GM12878 (cell line): ENCODE data around the gene LRRC8D. TPM values are rescaled to one million over a fixed set of nuclear protein-coding genes. Genes with fewer than 3 reads are reported as not detected.

ENCODE experiments used
- ATAC-seq: fragments of 200-7000 bp; cut with Tn5 transposase; 3 replicates; pipeline ENCODE4 v1.9.1; 2020; ENCODE audit warnings: mild to moderate bottlenecking, moderate library complexity
- BruUV-seq: library from RNA; stranded (reverse); fragments of 400-500 nt; replicated peaks from 2 replicates; lab custom pipeline; 2021; lab: Mats Ljungman, UMichigan
- CTCF ChIA-PET: fragments of 300-600 bp; sonication (Branson Sonifier 250); formaldehyde crosslinking; extraction: SDS; loops from one replicate; lab custom pipeline; 2021; ENCODE audit warnings: inconsistent platforms; lab: Yijun Ruan, JAX
- POLR2A ChIA-PET: fragments of 350-600 bp; formaldehyde crosslinking; extraction: SDS; loops from one replicate; lab custom pipeline; 2021; ENCODE audit warnings: inconsistent platforms; lab: Charles Lee
- RAD21 ChIA-PET: fragments of 300-600 bp; sonication (Branson Sonifier 250); formaldehyde crosslinking; loops from one replicate; lab custom pipeline; 2023; ENCODE audit warnings: antibody characterized with exemption; ENCODE audit not compliant: unreplicated experiment; lab: Charles Lee
- SMC1A ChIA-PET: fragments of 300-600 bp; sonication (Branson Sonifier 250); formaldehyde crosslinking; loops from one replicate; lab custom pipeline; 2023; ENCODE audit not compliant: unreplicated experiment, uncharacterized antibody; lab: Charles Lee
- DNase-seq: peaks from one replicate; pipeline ENCODE4 v3.0.0-alpha.2; 2011; ENCODE audit warnings: low read depth, low spot score
- FAIRE-seq: peaks from 3 replicates; lab custom pipeline; 2011; peaks lifted over from hg19 to GRCh38; lab: Jason Lieb, UNC
- H2AFZ ChIP-seq: 2 replicates; pipeline ENCODE4 v1.6.0; 2011; ENCODE audit warnings: low read depth, low read length, control low read depth; ENCODE audit not compliant: control insufficient read depth
- H3K27ac ChIP-seq: 2 replicates; pipeline ENCODE4 v1.5.1; 2011; ENCODE audit warnings: control low read depth; ENCODE audit not compliant: control insufficient read depth, insufficient read depth
- H3K27me3 ChIP-seq, 2 experiments: replicated peaks in 1 of 2; 2 replicates each; pipeline versions ENCODE4 v1.6.0 to v1.6.1; 2011; ENCODE audit warnings: low read length in 1 of 2; ENCODE audit not compliant: control insufficient read depth in 2 of 2, insufficient read depth in 2 of 2
- H3K36me3 ChIP-seq, 2 experiments: 2 replicates each; pipeline ENCODE4 v1.5.1; 2011; ENCODE audit warnings: low read length in 1 of 2; ENCODE audit not compliant: control insufficient read depth in 2 of 2, insufficient read depth in 2 of 2
- H3K4me1 ChIP-seq: 2 replicates; pipeline ENCODE4 v1.6.1; 2011; ENCODE audit warnings: mild to moderate bottlenecking, low read length, moderate library complexity, mixed read lengths; ENCODE audit not compliant: control insufficient read depth, insufficient read depth
- H3K4me2 ChIP-seq: 2 replicates; pipeline ENCODE4 v1.6.0; 2011; ENCODE audit warnings: control low read depth; ENCODE audit not compliant: control insufficient read depth, insufficient read depth
- H3K4me3 ChIP-seq: fragments of 200-600 bp; sonication (generic); 2 replicates; pipeline ENCODE4 v1.5.1; 2016
- H3K79me2 ChIP-seq: 2 replicates; pipeline ENCODE4 v1.6.0; 2011; ENCODE audit warnings: low read length; ENCODE audit not compliant: control insufficient read depth, insufficient read depth
- H3K9ac ChIP-seq: 2 replicates; pipeline ENCODE4 v1.8.0; 2011; ENCODE audit warnings: low read length, control low read depth, mixed read lengths; ENCODE audit not compliant: control insufficient read depth, insufficient read depth
- H3K9me3 ChIP-seq: replicated peaks from 3 replicates; pipeline ENCODE4 v1.5.1; 2011; ENCODE audit warnings: mild to moderate bottlenecking, low read length; ENCODE audit not compliant: control insufficient read depth, insufficient read depth
- H4K20me1 ChIP-seq: 2 replicates; pipeline ENCODE4 v1.6.0; 2011; ENCODE audit not compliant: control insufficient read depth, insufficient read depth
- CUX1 ChIP-seq: IDR thresholded peaks from 2 replicates; pipeline ENCODE4 v1.6.1; 2012; ENCODE audit warnings: improper control_type of control experiment, low read depth, low read length; ENCODE audit not compliant: insufficient replicate concordance
- ETV6 ChIP-seq, 2 experiments: fragments of 450-650 bp in 1 of 2; IDR thresholded peaks in 1 of 2; conservative IDR thresholded peaks in 1 of 2; 2 replicates each; pipeline ENCODE4 v1.6.1; 2014; ENCODE audit warnings: antibody characterized with exemption in 1 of 2, borderline replicate concordance in 1 of 2, low read depth in 1 of 2, mild to moderate bottlenecking in 1 of 2, moderate library complexity in 1 of 2
- FOXK2 ChIP-seq: fragments of 450-650 bp; IDR thresholded peaks from 2 replicates; pipeline ENCODE4 v1.6.1; 2017; ENCODE audit warnings: mild to moderate bottlenecking, moderate library complexity
- GATAD2B ChIP-seq: fragments of 450-650 bp; conservative IDR thresholded peaks from 2 replicates; pipeline ENCODE4 v1.6.1; 2017; ENCODE audit warnings: low read depth, mild to moderate bottlenecking, moderate library complexity
- HDAC6 ChIP-seq: fragments of 200-600 bp; sonication (generic); IDR thresholded peaks from one replicate; pipeline ENCODE4 v1.8.0; 2017; ENCODE audit warnings: antibody characterized with exemption; ENCODE audit not compliant: unreplicated experiment
- LARP7 ChIP-seq: fragments of 450-650 bp; IDR thresholded peaks from 2 replicates; pipeline ENCODE4 v1.6.1; 2017; ENCODE audit warnings: mild to moderate bottlenecking
- PAX8 ChIP-seq: fragments of 450-650 bp; IDR thresholded peaks from 2 replicates; pipeline ENCODE4 v1.6.1; 2017; ENCODE audit warnings: mild to moderate bottlenecking, moderate library complexity
- RAD51 ChIP-seq: fragments of 450-650 bp; IDR thresholded peaks from 2 replicates; pipeline ENCODE4 v1.6.1; 2016; ENCODE audit warnings: moderate library complexity, mild to moderate bottlenecking, inconsistent platforms
- RUNX3 ChIP-seq: IDR thresholded peaks from 2 replicates; pipeline ENCODE4 v1.6.1; 2012; ENCODE audit warnings: low read length, inconsistent platforms
- TBL1XR1 ChIP-seq: IDR thresholded peaks from 2 replicates; pipeline ENCODE4 v1.6.1; 2012; ENCODE audit warnings: low read depth, low read length, improper control_type of control experiment
- YBX1 ChIP-seq: fragments of 450-650 bp; IDR thresholded peaks from 2 replicates; pipeline ENCODE4 v1.6.1; 2016; ENCODE audit warnings: antibody characterized with exemption
- YY1 ChIP-seq: IDR thresholded peaks from 2 replicates; pipeline ENCODE4 v1.6.1; 2011; ENCODE audit warnings: low read depth, mild to moderate bottlenecking, low read length
- WGBS: methylation state at CpG from one replicate; pipeline ENCODE4 v1.1.6; 2016; ENCODE audit warnings: low lambda C conversion rate; ENCODE audit not compliant: insufficient replicate concordance, insufficient coverage; ENCODE audit errors: missing lambda C conversion rate; 5-methylcytosine and 5-hydroxymethylcytosine counted together
- in situ Hi-C: fragments of 300-500 bp; cut with MboI; formaldehyde crosslinking; loops from 9 replicates; pipeline ENCODE4 v1.14.3; 2018; ENCODE audit warnings: mixed read lengths
- intact Hi-C: fragments of 100-400 bp; cut with micrococcal nuclease; formaldehyde crosslinking; loops from one replicate; pipeline ENCODE4 v1.14.2; 2022; ENCODE audit not compliant: unreplicated experiment
- polyA plus RNA-seq, 11 experiments: library from polyadenylated mRNA; depleted of rRNA in 4 of 11; unstranded in 6 of 11; stranded (reverse) in 5 of 11; fragments of >200 nt; fragmentation: Nextera tagmentation in 4 of 11; fragmentation: Illumina TruSeq in 1 of 11; extraction: Ambion mirVana in 4 of 11; extraction: Trizol in 1 of 11; gene quantifications; 1 replicate in 1 of 11; 2 replicates in 10 of 11; pipeline versions ENCODE4 v1.2.1 to v1.2.3, GENCODE V29; 2011 to 2016; ENCODE audit warnings: inconsistent platforms in 2 of 11, missing spikeins in 2 of 11, low read depth in 1 of 11
- total RNA-seq, 4 experiments: library from RNA; depleted of rRNA in 3 of 4; stranded (reverse); fragments of >200 nt in 3 of 4; fragmentation: Illumina TruSeq in 1 of 4; extraction: Trizol in 1 of 4; gene quantifications; 2 replicates each; pipeline versions ENCODE4 v1.2.1 to v1.2.3, GENCODE V29; 2013 to 2021

LRRC8D gene
- total and polyA plus RNA-seq, 10 of the 15 experiments (the other 5 are each of a cell fraction or from before 2014, with no cell fraction given): 5.6 to 44.1 (median 26.8) TPM

GRCh38 chr1:89807983-89808382 lies 12.8 kb upstream of the LRRC8D start:
- no TSS peak for BruUV-seq
- Histone ChIP-seq H3K9me3 (no peaks in the 10 kb centered on the region), H3K4me3 (no peak overlapping the region), H3K4me1 (peaks cover 5% of the 10 kb centered on the region; the same call in 1 of the 2 replicates), H3K27me3 (no peaks in the 10 kb centered on the region; a peak in 1 of 4 replicates), H2AFZ (no peak overlapping the region), H3K9ac (no peak overlapping the region)
- SMC1A ChIA-PET: interaction anchor here (0.9 to 5.3 kb wide), 7 partner anchors 9 to 179 kb away, joined by 3 to 41 read pairs (median 6); partner anchors contain the start of gene LRRC8D
- intact Hi-C loops: no loop called here
- in situ Hi-C loops: no loop called here
- WGBS: 20% methylated on average over 1 of the region's 1 CpG
- RAD21 ChIA-PET: no interaction called here
- ATAC-seq: no peak
- TF ChIP-seq HDAC6 (no peak), RUNX3 (no peak), PAX8 (no peak)
- TF ChIP-seq, all 136 proteins: peak for 0
- Histone ChIP-seq H4K20me1 (no peaks in the 10 kb centered on the region), H3K36me3 (no peaks in the 10 kb centered on the region), H3K79me2 (no peaks in the 10 kb centered on the region), H3K4me2 (no peak overlapping the region), H3K27ac (no peak overlapping the region)
- ChIA-PET CTCF (interaction anchor here (1.3 to 2.5 kb wide), 3 partner anchors 18 to 180 kb away, joined by 6 to 10 read pairs (median 7); no protein-coding TSS in a partner anchor), POLR2A (no interaction called here)
- FAIRE-seq (no peak), DNase-seq (no peak)

- H3K27me3 ChIP-seq: no peaks in the 10 kb centered on the region; a peak in 1 of 4 replicates
- in situ Hi-C loops (no loop called here), intact Hi-C loops (no loop called here)
- FAIRE-seq: no peak
- H3K79me2 ChIP-seq: no peaks in the 10 kb centered on the region
- H3K4me1 ChIP-seq: peaks cover 5% of the 10 kb centered on the region; the same call in 1 of the 2 replicates
- H3K4me3 ChIP-seq: no peak overlapping the region
- no TSS peak for BruUV-seq
- no peak overlapping the region for H3K9ac ChIP-seq
- no peak overlapping the region for H3K4me2 ChIP-seq
- H4K20me1 ChIP-seq: no peaks in the 10 kb centered on the region
- 69% methylated on average over 5 of the region's 5 CpGs for WGBS
- no peak for DNase-seq
- RAD21 ChIA-PET: no interaction called here
- no peak overlapping the region for H2AFZ ChIP-seq
- no peaks in the 10 kb centered on the region for H3K36me3 ChIP-seq
- SMC1A ChIA-PET: interaction anchor here (0.8 to 5.3 kb wide), 9 partner anchors 10 to 178 kb away, joined by 3 to 41 read pairs (median 4); partner anchors contain the start of gene LRRC8D
- H3K9me3 ChIP-seq: no peaks in the 10 kb centered on the region
- H3K27ac ChIP-seq: no peak overlapping the region
- POLR2A ChIA-PET: interaction anchor here (0.6 kb wide), 1 partner anchor 27 kb away, joined by 4 read pairs; no protein-coding TSS in a partner anchor
- no peak for ATAC-seq
- CTCF ChIA-PET: interaction anchor here (1.3 to 2.5 kb wide), 4 partner anchors 18 to 180 kb away, joined by 6 to 10 read pairs (median 8); no protein-coding TSS in a partner anchor
- no peak for TF ChIP-seq ETV6 (conservative IDR thresholded peaks at IDR 0.05 in 1 of 2, IDR thresholded peaks at IDR 0.05 in 1 of 2; ENCODE audit: borderline replicate concordance in 1 of 2, low read depth in 1 of 2)
- TF ChIP-seq TBL1XR1: no peak
- no peak for TF ChIP-seq GATAD2B
- no peak for TF ChIP-seq LARP7
- TF ChIP-seq CUX1: no peak
- TF ChIP-seq RAD51: no peak
- no peak for TF ChIP-seq FOXK2
- TF ChIP-seq YBX1: no peak
- no peak for TF ChIP-seq YY1
Measured at GRCh38 chr1:89808441-89809117, 12.3 kb upstream of the LRRC8D start.
